Measurements from ENCODE around the gene KPTN. TPM values are rescaled to one million over a fixed set of nuclear protein-coding genes. Genes with fewer than 3 reads are reported as not detected.
A peak's percentile ranks its signal among the peaks of the same experiment; 100 is the strongest.

The KPTN gene
- total RNA-seq, 1 experiment from 2014 or later, result 4.2 TPM

DNA sequence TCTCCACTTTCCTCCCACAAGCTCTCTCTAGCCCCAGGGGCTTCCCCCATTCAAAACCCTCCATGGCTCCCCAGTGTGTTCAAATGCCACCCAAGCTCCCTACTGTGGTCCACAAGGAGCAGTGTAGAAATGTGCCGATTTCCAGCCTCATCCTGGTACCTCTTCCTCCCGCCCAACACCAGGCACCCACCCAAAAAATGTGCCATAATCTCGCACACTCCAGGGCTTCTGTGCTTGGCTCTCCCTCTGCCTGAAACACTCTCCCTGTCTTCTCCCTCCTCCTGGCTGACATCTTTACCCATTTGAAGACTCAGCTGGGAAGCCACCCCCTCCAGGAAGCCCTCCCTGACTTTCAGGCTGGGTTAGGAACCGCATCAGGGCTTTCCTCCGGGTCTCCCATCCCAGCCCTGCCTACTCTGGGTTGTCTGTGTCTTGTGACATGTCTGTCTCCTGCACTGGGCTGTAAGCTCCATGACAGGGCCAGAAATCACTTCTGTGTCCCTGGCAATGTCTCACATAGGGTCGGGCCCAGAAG, 48.1 kb downstream of the KPTN start:
- no peak for DNase-seq (ENCODE audit: low spot score)

DNA sequence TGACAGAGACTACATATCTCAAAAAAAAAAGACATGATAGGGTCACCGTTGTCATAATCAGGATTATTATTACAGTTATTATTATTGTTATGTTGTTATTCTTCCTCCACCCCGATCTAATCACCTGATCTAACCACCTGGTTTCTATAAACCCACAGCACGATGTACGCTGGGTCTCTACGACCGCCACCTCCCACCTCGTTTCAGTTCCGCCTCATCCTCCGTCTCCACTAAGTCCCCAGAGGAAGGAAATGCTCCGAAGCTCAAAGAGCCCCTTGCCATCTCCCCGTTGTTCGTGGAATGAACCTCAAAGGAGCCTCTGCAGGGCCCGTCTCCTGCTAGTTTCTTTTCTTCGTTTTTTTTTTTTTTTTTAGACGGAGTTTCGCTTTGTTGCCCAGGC, 48.8 kb downstream of the KPTN start:
- DNase-seq (ENCODE audit: low spot score), result no peak

DNA sequence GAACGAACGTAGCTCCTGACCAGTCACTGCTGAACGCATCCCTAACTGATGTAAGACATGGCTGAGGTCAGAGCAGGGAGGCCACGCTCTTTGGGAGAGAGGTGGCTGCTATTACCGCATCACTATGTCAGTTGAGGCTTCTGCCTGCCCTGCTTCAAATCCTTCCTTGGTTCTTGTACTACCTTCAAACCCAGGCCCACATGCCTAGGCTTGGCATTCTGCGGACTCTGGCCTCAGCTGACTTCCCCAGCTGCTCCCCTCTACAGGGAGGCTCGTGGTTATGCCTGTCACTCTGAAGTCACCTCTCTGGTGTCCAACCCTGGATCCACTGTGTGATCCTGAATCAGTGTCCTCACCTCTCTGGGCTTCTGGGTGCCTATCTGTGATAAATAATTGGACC, 49.9 kb downstream of the KPTN start:
- no peak for DNase-seq (ENCODE audit: low spot score)

DNA sequence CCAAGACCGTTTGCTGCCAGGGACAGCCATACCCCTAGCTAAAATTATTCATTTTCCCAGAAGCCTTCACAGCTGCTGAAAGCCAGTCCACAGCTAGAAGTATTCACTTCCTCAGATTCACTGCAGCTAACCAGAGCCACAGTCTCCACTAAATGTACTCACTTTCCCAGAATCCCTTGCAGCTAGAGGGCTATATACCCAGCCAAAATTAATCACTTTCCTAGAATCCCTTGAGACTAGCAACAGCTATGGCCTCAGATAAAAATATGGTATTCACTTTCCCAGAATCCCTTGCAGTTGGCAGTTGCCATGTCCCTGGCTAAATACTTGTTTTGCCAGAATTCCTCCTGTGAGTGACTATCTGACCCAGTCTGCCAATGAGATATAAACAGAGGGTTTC, 50.9 kb downstream of the KPTN start:
- DNase-seq (ENCODE audit: low spot score), result no peak

DNA sequence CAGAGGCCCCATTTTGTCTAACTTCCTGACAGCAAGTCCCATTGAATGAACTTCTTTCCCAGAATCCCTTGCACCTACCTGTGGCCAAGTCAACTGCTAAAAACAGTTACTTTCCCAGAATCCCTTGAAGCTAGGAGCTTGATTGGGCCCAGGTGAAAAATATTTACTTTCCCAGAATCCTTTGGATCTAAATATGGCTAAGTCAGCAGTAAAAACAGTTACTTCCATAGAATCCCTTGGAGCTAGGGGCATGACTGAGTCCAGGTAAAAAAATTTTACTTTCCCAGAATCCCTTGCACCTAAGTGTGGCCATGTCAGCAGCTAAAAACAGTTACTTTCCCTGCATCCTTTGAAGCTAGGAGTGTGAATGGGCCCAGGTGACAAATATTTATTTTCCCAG, 51.5 kb downstream of the KPTN start:
- DNase-seq (ENCODE audit: low spot score), result no peak

GRCh38 chr19:47432091-47432490, 51.9 kb downstream of the KPTN start:
- no peak for DNase-seq (ENCODE audit: low spot score)

- DNase-seq (ENCODE audit: low spot score), result no peak
Observed at GRCh38 chr19:47430041-47430802, 53.8 kb downstream of the KPTN start.

DNA sequence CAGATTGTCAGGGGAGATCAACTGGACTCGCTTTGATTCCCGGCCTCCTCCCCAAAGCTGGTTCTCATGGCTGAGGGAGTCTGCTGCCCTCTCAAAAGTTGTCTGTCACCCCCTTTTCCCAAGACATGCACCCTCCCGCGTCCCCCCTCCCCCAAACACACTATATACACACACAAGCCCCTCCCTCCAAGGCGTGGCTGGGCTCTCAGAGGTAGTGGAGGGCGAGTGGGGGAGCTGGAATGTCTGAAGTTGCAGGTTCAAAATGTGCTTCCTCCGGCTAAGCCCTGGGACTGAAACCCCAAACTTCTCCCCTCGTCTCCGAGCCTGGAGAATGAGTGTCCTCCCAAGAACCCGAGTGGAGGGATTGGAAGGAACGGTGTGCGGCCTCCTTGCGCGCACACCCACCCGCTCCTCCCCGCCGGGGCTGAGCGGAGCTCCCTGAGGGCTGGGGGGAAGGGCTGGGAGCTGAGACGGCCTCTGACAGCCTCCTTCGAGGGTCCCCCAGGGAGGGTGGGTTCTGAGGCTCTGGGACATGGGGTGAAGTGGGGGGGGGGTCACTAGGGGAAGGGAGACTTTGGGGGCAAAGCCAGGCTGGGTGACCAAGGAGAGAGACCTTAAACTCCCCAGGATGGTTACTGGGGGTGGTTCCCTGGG, 54.8 kb downstream of the KPTN start:
- DNase-seq (ENCODE audit: low spot score), result no peak

DNA sequence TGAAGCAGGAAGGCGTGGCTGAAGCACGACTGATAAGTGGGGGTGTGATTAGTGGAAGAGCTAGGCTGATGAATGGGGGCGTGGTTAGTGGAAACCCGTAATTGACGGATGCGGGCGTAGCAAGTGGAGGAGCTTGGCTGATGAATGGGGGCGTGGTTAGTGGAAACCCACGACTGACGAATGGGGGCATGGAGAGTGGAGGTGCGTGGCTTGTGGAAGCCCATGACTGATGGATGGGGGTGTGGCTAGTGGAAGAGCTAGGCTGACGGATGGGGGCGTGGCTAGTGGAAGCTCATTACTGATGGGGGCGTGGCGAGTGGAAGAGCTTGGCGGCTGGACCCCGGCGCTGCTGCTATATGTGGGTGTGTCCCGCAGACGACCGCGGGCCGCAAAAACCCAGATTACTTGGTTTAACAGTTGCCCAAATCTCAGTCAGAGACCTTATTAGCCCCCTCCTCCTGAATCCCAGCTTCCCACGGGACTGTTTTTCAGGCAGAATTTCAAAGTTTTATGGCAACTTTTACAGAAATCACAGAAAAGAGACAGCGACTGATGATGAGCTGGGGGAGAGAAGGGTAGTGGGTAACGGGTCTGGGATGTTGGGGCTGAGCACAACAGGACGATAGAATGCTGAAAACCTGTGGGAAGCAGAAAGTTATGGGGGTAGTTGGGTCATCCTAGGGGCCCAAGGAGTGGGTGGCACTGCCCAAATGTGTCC, 55.7 kb downstream of the KPTN start:
- DNase-seq (ENCODE audit: low spot score), result peak; percentile 88

DNA sequence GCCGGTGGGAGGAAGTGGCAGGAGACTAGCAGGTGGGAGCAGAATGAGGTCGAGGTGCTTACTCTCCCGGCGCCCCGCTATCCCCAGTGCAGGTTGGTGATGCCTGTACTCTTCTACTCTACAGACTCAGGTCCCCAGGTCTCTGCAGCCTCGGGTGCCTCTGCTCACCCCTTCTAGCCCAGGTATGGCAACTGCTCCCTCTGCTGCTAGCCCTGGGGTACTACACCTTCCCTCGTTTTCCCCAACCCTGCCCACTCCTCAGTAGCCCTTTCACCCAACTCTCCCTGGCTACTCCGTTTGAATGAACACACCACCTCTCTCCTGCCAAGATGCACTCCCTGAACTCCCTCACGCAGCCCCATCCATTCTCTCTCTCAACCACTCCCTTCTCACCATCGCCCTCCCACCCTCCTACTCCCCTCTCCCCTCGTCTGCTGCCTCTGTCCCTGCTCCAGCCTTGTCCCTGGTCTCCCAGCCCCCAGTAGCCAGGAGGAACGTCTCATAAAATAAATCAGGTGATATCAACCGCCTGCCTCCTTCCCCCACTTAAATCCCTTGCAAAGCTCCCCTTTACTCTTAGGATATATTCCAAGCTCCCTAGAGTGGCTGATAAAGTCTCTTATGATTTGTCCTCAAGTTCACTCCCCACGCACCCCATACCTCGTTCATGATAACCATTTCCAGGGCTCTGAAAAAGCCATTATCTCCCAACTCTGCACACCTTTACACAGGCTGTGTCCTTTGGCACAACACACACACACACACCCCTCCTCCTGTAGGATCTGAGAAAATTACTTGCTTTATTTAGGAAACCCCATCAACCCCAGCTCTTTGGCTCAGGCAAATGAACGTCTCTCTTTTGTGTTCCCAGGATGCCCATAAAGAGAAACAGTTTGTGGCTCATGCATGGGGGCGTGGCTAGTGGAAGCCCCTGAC, 56.5 kb downstream of the KPTN start:
- DNase-seq (ENCODE audit: low spot score), result peak; percentile 56

Other genes with a start within 250 kb of the KPTN start
- gene CCDC9, start 227.7 kb downstream of the KPTN start, total RNA-seq (2014; rRNA removed; shearing (Covaris generic)), result 2.6 and 3.7 TPM in 2 replicates
- gene INAFM1, start 209.3 kb downstream of the KPTN start, total RNA-seq (2014; rRNA removed; shearing (Covaris generic)), result 0.19 and 0.41 TPM in 2 replicates
- gene C5AR1, start 174.4 kb downstream of the KPTN start, total RNA-seq (2014; rRNA removed; shearing (Covaris generic)), result not detected in 2 replicates
- 0.55 TPM in 1 of 2 replicates, not detected in the other for gene C5AR2, start 152.0 kb downstream of the KPTN start, total RNA-seq (2014; rRNA removed; shearing (Covaris generic))
- 7.5 and 10.4 TPM in 2 replicates for gene DHX34, start 134.9 kb downstream of the KPTN start, total RNA-seq (2014; rRNA removed; shearing (Covaris generic))
- gene MEIS3, start 64.7 kb downstream of the KPTN start, total RNA-seq (2014; rRNA removed; shearing (Covaris generic)), result 27.5 and 31.9 TPM in 2 replicates
- gene SLC8A2, start 12.3 kb downstream of the KPTN start, total RNA-seq (2014; rRNA removed; shearing (Covaris generic)), result not detected in 2 replicates
- 70.1 and 91.7 TPM in 2 replicates for gene NAPA, start 30.8 kb upstream of the KPTN start, total RNA-seq (2014; rRNA removed; shearing (Covaris generic))
- gene ZNF541, start 88.9 kb upstream of the KPTN start, total RNA-seq (2014; rRNA removed; shearing (Covaris generic)), result not detected in 2 replicates
- 0.79 TPM in 1 of 2 replicates, not detected in the other for gene BICRA, start 124.9 kb upstream of the KPTN start, total RNA-seq (2014; rRNA removed; shearing (Covaris generic))
- 24.0 and 28.6 TPM in 2 replicates for gene EHD2, start 229.2 kb upstream of the KPTN start, total RNA-seq (2014; rRNA removed; shearing (Covaris generic))

Data from A172 (cell line).